Measurements from ENCODE around the gene TMEM37. TPM values are rescaled to one million over a fixed set of nuclear protein-coding genes. Genes with fewer than 3 reads are reported as not detected.
A peak's percentile ranks its signal among the peaks of the same experiment; 100 is the strongest.

Gene TMEM37
- total RNA-seq, 2 donors from 2014 or later = 12.0 to 16.2 TPM

DNA sequence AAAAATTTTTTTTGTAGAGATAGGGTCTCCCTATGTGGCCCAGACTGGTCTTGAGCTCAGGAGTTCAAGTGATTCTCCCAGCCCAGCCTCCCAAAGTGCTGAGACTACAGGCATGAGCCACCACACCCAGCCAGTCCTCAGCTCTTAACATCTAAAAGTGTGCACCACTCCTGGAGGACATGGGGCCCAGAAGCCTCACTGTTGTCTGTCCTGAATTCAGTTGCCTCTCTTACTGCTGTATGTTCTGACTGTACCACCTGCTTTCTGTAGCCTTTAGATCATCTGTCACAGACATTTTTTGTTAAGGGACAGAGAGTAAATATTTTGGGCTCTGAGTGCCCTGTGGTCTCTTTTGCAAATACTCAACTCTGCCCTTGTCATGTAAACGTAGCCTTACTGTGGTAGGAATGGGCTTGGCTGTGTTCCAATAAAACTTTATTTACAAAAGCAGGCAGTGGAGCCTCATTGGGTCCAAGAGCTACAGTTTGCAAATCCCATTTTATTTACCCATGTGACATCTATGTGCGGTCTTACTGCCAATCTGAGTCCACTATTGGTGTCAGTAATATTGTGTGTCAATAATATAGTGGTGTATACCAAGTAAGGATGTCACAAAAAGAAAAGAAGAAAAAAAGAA lies 38.1 kb downstream of the TMEM37 start:
- Histone ChIP-seq H3K27me3 (ENCODE audit: control insufficient read depth, insufficient read depth, low read length, poor library complexity, severe bottlenecking) (no peaks in the 10 kb centered on the region), H3K4me1 (ENCODE audit: control insufficient read depth, insufficient read depth, low read length) (no peaks in the 10 kb centered on the region), H3K4me3 (ENCODE audit: low read length) (no peak overlapping the region), H3K9me3 (ENCODE audit: control insufficient read depth, low read length) (no peaks in the 10 kb centered on the region), H3K9ac (ENCODE audit: extremely low read depth, low read length, poor library complexity, severe bottlenecking) (no peak overlapping the region), H3K27ac (ENCODE audit: low read depth, low read length) (no peak overlapping the region), H3K36me3 (ENCODE audit: control insufficient read depth, insufficient read depth, low read length) (no peaks in the 10 kb centered on the region)
- TF ChIP-seq, protein P1, sequence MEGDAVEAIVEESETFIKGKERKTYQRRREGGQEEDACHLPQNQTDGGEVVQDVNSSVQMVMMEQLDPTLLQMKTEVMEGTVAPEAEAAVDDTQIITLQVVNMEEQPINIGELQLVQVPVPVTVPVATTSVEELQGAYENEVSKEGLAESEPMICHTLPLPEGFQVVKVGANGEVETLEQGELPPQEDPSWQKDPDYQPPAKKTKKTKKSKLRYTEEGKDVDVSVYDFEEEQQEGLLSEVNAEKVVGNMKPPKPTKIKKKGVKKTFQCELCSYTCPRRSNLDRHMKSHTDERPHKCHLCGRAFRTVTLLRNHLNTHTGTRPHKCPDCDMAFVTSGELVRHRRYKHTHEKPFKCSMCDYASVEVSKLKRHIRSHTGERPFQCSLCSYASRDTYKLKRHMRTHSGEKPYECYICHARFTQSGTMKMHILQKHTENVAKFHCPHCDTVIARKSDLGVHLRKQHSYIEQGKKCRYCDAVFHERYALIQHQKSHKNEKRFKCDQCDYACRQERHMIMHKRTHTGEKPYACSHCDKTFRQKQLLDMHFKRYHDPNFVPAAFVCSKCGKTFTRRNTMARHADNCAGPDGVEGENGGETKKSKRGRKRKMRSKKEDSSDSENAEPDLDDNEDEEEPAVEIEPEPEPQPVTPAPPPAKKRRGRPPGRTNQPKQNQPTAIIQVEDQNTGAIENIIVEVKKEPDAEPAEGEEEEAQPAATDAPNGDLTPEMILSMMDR (conservative IDR thresholded peaks at IDR 0.05) = no peak
- no peak overlapping the region for H3K4me3 Mint-ChIP-seq
- H3K9me3 Mint-ChIP-seq = no peaks in the 10 kb centered on the region
- no peaks in the 10 kb centered on the region for H3K4me1 Mint-ChIP-seq
- 68% methylated on average over 2 of the region's 2 CpGs; no CpG with 5 or more reads in 1 of the 2 experiments for WGBS, 2 experiments (ENCODE audit: insufficient coverage in 1 of 2, insufficient read length in 1 of 2)
- no peak for DNase-seq
- no peak overlapping the region for H3K27ac Mint-ChIP-seq
- H3K36me3 Mint-ChIP-seq (ENCODE audit: low read depth) = no peaks in the 10 kb centered on the region
- no peaks in the 10 kb centered on the region for H3K27me3 Mint-ChIP-seq (ENCODE audit: insufficient read depth)

- no peak for DNase-seq
- Histone ChIP-seq H3K9ac (ENCODE audit: extremely low read depth, low read length, poor library complexity, severe bottlenecking) (no peak overlapping the region), H3K4me1 (ENCODE audit: control insufficient read depth, insufficient read depth, low read length) (no peaks in the 10 kb centered on the region), H3K27ac (ENCODE audit: low read depth, low read length) (no peak overlapping the region), H3K9me3 (ENCODE audit: control insufficient read depth, low read length) (no peaks in the 10 kb centered on the region), H3K4me3 (ENCODE audit: low read length) (no peak overlapping the region), H3K36me3 (ENCODE audit: control insufficient read depth, insufficient read depth, low read length) (no peaks in the 10 kb centered on the region), H3K27me3 (ENCODE audit: control insufficient read depth, insufficient read depth, low read length, poor library complexity, severe bottlenecking) (no peaks in the 10 kb centered on the region)
- Mint-ChIP-seq H3K27me3 (ENCODE audit: insufficient read depth) (peaks cover 5% of the 10 kb centered on the region), H3K27ac (no peak overlapping the region), H3K36me3 (ENCODE audit: low read depth) (no peaks in the 10 kb centered on the region), H3K4me1 (peaks cover 7% of the 10 kb centered on the region), H3K4me3 (no peak overlapping the region), H3K9me3 (no peaks in the 10 kb centered on the region)
- 92 to 97% methylated on average over 6 to 8 of the region's 8 CpGs for WGBS, 2 experiments (ENCODE audit: insufficient coverage in 1 of 2, insufficient read length in 1 of 2)
- TF ChIP-seq, protein P1 (conservative IDR thresholded peaks at IDR 0.05) = no peak
Observed at GRCh38 chr2:119472749-119473148, 41.1 kb downstream of the TMEM37 start.

- TF ChIP-seq, protein P1 (conservative IDR thresholded peaks at IDR 0.05) = no peak
- no peak overlapping the region for H3K9ac ChIP-seq (ENCODE audit: extremely low read depth, low read length, poor library complexity, severe bottlenecking)
- H3K4me1 ChIP-seq (ENCODE audit: control insufficient read depth, insufficient read depth, low read length) = no peaks in the 10 kb centered on the region
- H3K36me3 ChIP-seq (ENCODE audit: control insufficient read depth, insufficient read depth, low read length) = no peaks in the 10 kb centered on the region
- 89% methylated on average over 15 to 16 of the region's 16 CpGs for WGBS, 2 experiments (ENCODE audit: insufficient coverage in 1 of 2, insufficient read length in 1 of 2)
- H3K27ac Mint-ChIP-seq = no peak overlapping the region
- H3K27ac ChIP-seq (ENCODE audit: low read depth, low read length) = no peak overlapping the region
- H3K4me1 Mint-ChIP-seq = peaks cover 7% of the 10 kb centered on the region
- no peak overlapping the region for H3K4me3 Mint-ChIP-seq
- H3K9me3 ChIP-seq (ENCODE audit: control insufficient read depth, low read length) = no peaks in the 10 kb centered on the region
- H3K4me3 ChIP-seq (ENCODE audit: low read length) = no peak overlapping the region
- DNase-seq = peak; percentile 33
- no peaks in the 10 kb centered on the region for H3K27me3 ChIP-seq (ENCODE audit: control insufficient read depth, insufficient read depth, low read length, poor library complexity, severe bottlenecking)
- peaks cover 5% of the 10 kb centered on the region for H3K27me3 Mint-ChIP-seq (ENCODE audit: insufficient read depth)
- no peaks in the 10 kb centered on the region for H3K36me3 Mint-ChIP-seq (ENCODE audit: low read depth)
- no peaks in the 10 kb centered on the region for H3K9me3 Mint-ChIP-seq
Observed at GRCh38 chr2:119473621-119474370, 42.1 kb downstream of the TMEM37 start.

All from endodermal cell (in vitro differentiated cells).